ENCODE results near the gene HOXA5. TPM values are rescaled to one million over a fixed set of nuclear protein-coding genes. Genes with fewer than 3 reads are reported as not detected.

HOXA5 gene
- total and polyA plus RNA-seq, 10 of the 15 experiments (the other 5 are each of a cell fraction or from before 2014, with no cell fraction given), result 0.05 to 0.13 TPM; not detected in 8

DNA sequence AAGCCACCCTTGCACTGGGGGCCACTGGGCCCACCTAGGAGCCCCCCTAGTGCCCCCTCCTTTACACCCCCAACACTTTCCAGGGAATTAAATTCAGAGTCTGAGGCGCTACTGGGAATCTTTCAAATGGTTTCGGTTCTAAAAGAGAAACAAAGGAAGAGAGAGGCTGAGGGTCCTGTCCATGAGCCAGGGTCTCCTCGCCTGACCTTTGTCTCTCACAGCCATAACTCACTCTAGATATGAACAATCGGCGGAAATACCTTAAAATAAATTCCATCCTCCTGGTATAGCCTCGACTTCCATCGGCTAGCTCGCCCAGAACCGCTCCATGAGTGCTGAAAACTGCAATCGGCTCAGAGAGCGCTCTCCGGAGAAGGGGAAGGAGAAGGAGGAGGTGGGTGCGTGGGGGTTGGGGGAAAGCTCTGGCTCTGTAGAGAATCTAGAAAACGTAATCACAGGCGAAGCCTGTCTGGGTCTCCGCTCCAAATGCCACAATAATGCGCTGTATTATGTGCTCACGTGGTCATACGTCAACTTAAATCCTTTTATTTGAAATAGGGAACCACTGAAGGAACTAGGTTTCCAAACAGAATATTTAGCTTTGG is 25.5 kb downstream of the HOXA5 start (continued):
- TF ChIP-seq SUZ12 (IDR thresholded peaks at IDR 0.05; ENCODE audit: unreplicated experiment), result no peak
- no peak for TF ChIP-seq CREB1 (IDR thresholded peaks at IDR 0.05; ENCODE audit: low read depth)
- TF ChIP-seq JUNB (IDR thresholded peaks at IDR 0.05), result no peak
- no peak for TF ChIP-seq BHLHE40 (IDR thresholded peaks at IDR 0.05; ENCODE audit: borderline replicate concordance in 1 of 2, low read depth in 2 of 2, low read length in 1 of 2)

DNA sequence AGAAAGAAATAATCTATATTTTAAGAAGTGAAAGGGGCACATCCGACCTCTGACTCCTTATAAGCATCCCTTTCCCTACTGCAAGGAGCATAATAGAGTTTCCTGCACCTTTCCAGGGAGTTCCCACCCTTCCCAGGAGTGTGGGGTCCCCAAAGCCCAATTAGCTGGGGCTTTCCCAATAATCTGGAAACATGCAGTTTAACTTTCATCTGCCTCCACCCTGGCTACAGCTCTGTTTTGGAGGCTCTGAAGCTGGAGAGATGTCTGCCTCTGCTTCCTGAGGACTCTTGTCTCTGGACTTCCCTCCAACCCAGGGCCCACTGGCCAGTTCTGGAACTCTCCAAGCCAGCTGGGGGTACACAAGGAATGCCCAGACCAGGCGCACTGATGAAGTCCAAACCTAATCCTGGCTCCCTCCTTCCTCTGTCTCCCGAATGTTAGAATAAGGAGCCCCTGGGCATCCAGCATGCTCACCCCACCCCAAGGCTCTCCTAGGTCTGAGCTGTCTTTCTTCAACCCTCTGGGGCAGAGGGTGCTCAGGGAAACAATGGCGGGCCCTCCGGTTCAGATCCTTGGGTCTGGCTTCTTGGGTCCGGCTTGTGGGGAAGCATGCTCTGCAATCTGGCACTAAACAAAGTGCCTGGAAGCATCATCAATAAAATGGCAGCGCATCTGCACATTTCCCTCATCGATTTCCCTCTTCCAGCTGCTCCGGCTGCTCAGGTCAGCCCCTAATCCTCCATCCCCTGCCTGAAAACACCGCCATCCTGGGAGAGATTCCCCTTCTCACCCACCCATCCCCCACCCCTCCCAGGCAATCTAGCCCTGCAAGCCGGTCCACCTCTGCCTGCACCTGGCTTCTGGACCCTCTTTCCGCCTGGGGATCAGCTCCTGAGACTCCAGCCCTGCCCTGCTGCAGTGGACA is 26.3 kb downstream of the HOXA5 start:
- no TSS peak for BruUV-seq (replicated peaks)
- no peak overlapping the region for H3K27ac ChIP-seq (ENCODE audit: control insufficient read depth, insufficient read depth)
- no peak for FAIRE-seq
- H4K20me1 ChIP-seq (ENCODE audit: control insufficient read depth, insufficient read depth), result no peaks in the 10 kb centered on the region; the same call in 1 of the 2 replicates
- in situ Hi-C loops (cut with MboI), result no loop called here
- no peaks in the 10 kb centered on the region for H3K9me3 ChIP-seq (replicated peaks; ENCODE audit: control insufficient read depth, insufficient read depth, low read length)
- POLR2A ChIA-PET, result no interaction called here
- H3K4me2 ChIP-seq (ENCODE audit: control insufficient read depth, insufficient read depth), result no peak overlapping the region
- DNase-seq (ENCODE audit: low read depth, low spot score), result no peak
- H3K4me3 ChIP-seq, result no peak overlapping the region
- 39% methylated on average over 10 of the region's 12 CpGs for WGBS (ENCODE audit: insufficient coverage, insufficient replicate concordance, low lambda C conversion rate, missing lambda C conversion rate)
- intact Hi-C loops (cut with micrococcal nuclease; ENCODE audit: unreplicated experiment), result no loop called here
- H3K36me3 ChIP-seq (ENCODE audit: control insufficient read depth in 2 of 2, insufficient read depth in 2 of 2, low read length in 1 of 2), result no peaks in the 10 kb centered on the region
- no peak overlapping the region for H2AFZ ChIP-seq (ENCODE audit: control insufficient read depth, low read depth, low read length)
- H3K4me1 ChIP-seq (ENCODE audit: control insufficient read depth, insufficient read depth, low read length), result no peaks in the 10 kb centered on the region
- CTCF ChIA-PET, result no interaction called here
- H3K9ac ChIP-seq (ENCODE audit: control insufficient read depth, insufficient read depth, low read length), result no peak overlapping the region
- H3K27me3 ChIP-seq (replicated peaks in 1 of 2; ENCODE audit: control insufficient read depth in 2 of 2, insufficient read depth in 2 of 2, low read length in 1 of 2), result no peaks in the 10 kb centered on the region; a peak in 1 of 4 replicates
- H3K79me2 ChIP-seq (ENCODE audit: control insufficient read depth, insufficient read depth, low read length), result no peaks in the 10 kb centered on the region
- SMC1A ChIA-PET (ENCODE audit: uncharacterized antibody, unreplicated experiment), result interaction anchor here (1.3 kb wide), 1 partner anchor 17 kb away, joined by 3 read pairs; no protein-coding TSS in a partner anchor
- RAD21 ChIA-PET (ENCODE audit: unreplicated experiment), result no interaction called here
- TF ChIP-seq HDGF (IDR thresholded peaks at IDR 0.05) (no peak), CEBPB (IDR thresholded peaks at IDR 0.05; ENCODE audit: borderline replicate concordance in 1 of 2, low read depth in 2 of 2, low read length in 2 of 2) (no peak), JUND (IDR thresholded peaks at IDR 0.05; ENCODE audit: low read depth, low read length) (no peak), POLR2AphosphoS2 (IDR thresholded peaks at IDR 0.05; ENCODE audit: low read depth, low read length) (no peak), ZNF274 (IDR thresholded peaks at IDR 0.05; ENCODE audit: insufficient read depth, insufficient read length) (no peak), MXI1 (IDR thresholded peaks at IDR 0.05; ENCODE audit: low read depth, low read length) (no peak), WRNIP1 (IDR thresholded peaks at IDR 0.05; ENCODE audit: borderline replicate concordance, low read depth, low read length) (no peak), POLR2AphosphoS5 (IDR thresholded peaks at IDR 0.05; ENCODE audit: low read length) (no peak)
- TF ChIP-seq, protein P1, sequence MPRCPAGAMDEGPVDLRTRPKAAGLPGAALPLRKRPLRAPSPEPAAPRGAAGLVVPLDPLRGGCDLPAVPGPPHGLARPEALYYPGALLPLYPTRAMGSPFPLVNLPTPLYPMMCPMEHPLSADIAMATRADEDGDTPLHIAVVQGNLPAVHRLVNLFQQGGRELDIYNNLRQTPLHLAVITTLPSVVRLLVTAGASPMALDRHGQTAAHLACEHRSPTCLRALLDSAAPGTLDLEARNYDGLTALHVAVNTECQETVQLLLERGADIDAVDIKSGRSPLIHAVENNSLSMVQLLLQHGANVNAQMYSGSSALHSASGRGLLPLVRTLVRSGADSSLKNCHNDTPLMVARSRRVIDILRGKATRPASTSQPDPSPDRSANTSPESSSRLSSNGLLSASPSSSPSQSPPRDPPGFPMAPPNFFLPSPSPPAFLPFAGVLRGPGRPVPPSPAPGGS (IDR thresholded peaks at IDR 0.05; ENCODE audit: borderline replicate concordance, insufficient read depth, low read depth, low read length, poor library complexity, severe bottlenecking), result no peak
- no peak for ATAC-seq
